Calu3 (cell line): Measurements from ENCODE around the gene GPC2. TPM values are rescaled to one million over a fixed set of nuclear protein-coding genes. Genes with fewer than 3 reads are reported as not detected.
"Not testable (repeated sequence)": the region's sequence is repeated elsewhere in the genome, so short reads cannot be mapped to it uniquely, and the experiment has no call there.

ENCODE experiments used
- BruUV-seq: library from RNA; stranded (reverse); fragments of 400-500 nt; replicated peaks from 2 replicates; lab custom pipeline; 2021; lab: Mats Ljungman, UMichigan
- CTCF ChIA-PET: fragments of 300-600 bp; sonication (Branson Sonifier 250); formaldehyde crosslinking; loops from one replicate; lab custom pipeline; 2022; ENCODE audit warnings: antibody characterized with exemption; lab: Charles Lee
- DNase-seq: peaks from one replicate; pipeline ENCODE4 v3.0.0; 2022
- H3K27ac Mint-ChIP-seq: one replicate; pipeline ENCODE4 v1.8.0; 2022; ENCODE audit warnings: mixed read lengths; ENCODE audit not compliant: unreplicated experiment
- H3K27me3 Mint-ChIP-seq: one replicate; pipeline ENCODE4 v1.8.0; 2022; ENCODE audit warnings: mixed read lengths; ENCODE audit not compliant: unreplicated experiment
- H3K36me3 Mint-ChIP-seq: one replicate; pipeline ENCODE4 v1.8.0; 2022; ENCODE audit warnings: mild to moderate bottlenecking, moderate library complexity, mixed read lengths; ENCODE audit not compliant: insufficient read depth, unreplicated experiment
- H3K4me1 Mint-ChIP-seq: one replicate; pipeline ENCODE4 v1.8.0; 2022; ENCODE audit warnings: mild to moderate bottlenecking, low read depth, mixed read lengths; ENCODE audit not compliant: unreplicated experiment
- H3K4me3 Mint-ChIP-seq: one replicate; pipeline ENCODE4 v1.8.0; 2022; ENCODE audit warnings: mild to moderate bottlenecking, low read depth, moderate library complexity, mixed read lengths; ENCODE audit not compliant: unreplicated experiment
- H3K9me3 Mint-ChIP-seq: one replicate; pipeline ENCODE4 v1.8.0; 2022; ENCODE audit warnings: low read depth, mixed read lengths; ENCODE audit not compliant: unreplicated experiment
- CTCF ChIP-seq: fragments of 200-600 bp; IDR thresholded peaks from one replicate; pipeline ENCODE4 v1.8.0; 2022; ENCODE audit warnings: antibody characterized with exemption; ENCODE audit not compliant: unreplicated experiment
- intact Hi-C: fragments of 100-400 bp; cut with micrococcal nuclease; formaldehyde crosslinking; loops from one replicate; pipeline ENCODE4 v1.10.0; 2022; ENCODE audit not compliant: unreplicated experiment
- total RNA-seq: library from RNA; stranded (reverse); gene quantifications from 2 replicates; pipeline ENCODE4 v1.2.3, GENCODE V29; 2022

GPC2 gene
- total RNA-seq, 1 experiment from 2014 or later = 3.2 TPM

GRCh38 chr7:100221767-100222444 is 44.7 kb upstream of the GPC2 start:
- H3K9me3 Mint-ChIP-seq = no peaks in the 10 kb centered on the region
- no peak overlapping the region for H3K27ac Mint-ChIP-seq
- no peak for DNase-seq
- CTCF ChIA-PET = interaction anchor here (0.6 kb wide), 1 partner anchor 43 kb away, joined by 6 read pairs; no protein-coding TSS in a partner anchor
- H3K4me3 Mint-ChIP-seq = no peak overlapping the region
- H3K36me3 Mint-ChIP-seq = peaks cover 9% of the 10 kb centered on the region
- no peak for TF ChIP-seq CTCF
- no TSS peak for BruUV-seq
- H3K27me3 Mint-ChIP-seq = no peaks in the 10 kb centered on the region
- intact Hi-C loops = no loop called here
- H3K4me1 Mint-ChIP-seq = peaks cover 6% of the 10 kb centered on the region

- peaks cover 6% of the 10 kb centered on the region for H3K4me1 Mint-ChIP-seq
- intact Hi-C loops = no loop called here
- H3K36me3 Mint-ChIP-seq = peaks cover 9% of the 10 kb centered on the region
- TF ChIP-seq CTCF = no peak
- H3K4me3 Mint-ChIP-seq = no peak overlapping the region
- DNase-seq = no peak
- CTCF ChIA-PET = no interaction called here
- no TSS peak for BruUV-seq
- no peaks in the 10 kb centered on the region for H3K27me3 Mint-ChIP-seq
- H3K9me3 Mint-ChIP-seq = no peaks in the 10 kb centered on the region
- H3K27ac Mint-ChIP-seq = no peak overlapping the region
These were observed 44.1 kb upstream of the GPC2 start for GRCh38 chr7:100221231-100221718.

GRCh38 chr7:100220586-100221230 is 43.5 kb upstream of the GPC2 start:
- H3K27me3 Mint-ChIP-seq = no peaks in the 10 kb centered on the region
- H3K4me3 Mint-ChIP-seq = no peak overlapping the region
- H3K27ac Mint-ChIP-seq = no peak overlapping the region
- intact Hi-C loops = no loop called here
- no peaks in the 10 kb centered on the region for H3K9me3 Mint-ChIP-seq
- CTCF ChIA-PET = no interaction called here
- DNase-seq = no peak
- H3K36me3 Mint-ChIP-seq = peaks cover 9% of the 10 kb centered on the region
- no peak for TF ChIP-seq CTCF
- no TSS peak for BruUV-seq
- H3K4me1 Mint-ChIP-seq = peaks cover 6% of the 10 kb centered on the region

- intact Hi-C loops, H3K4me1 Mint-ChIP-seq, H3K27ac Mint-ChIP-seq, DNase-seq, H3K27me3 Mint-ChIP-seq, BruUV-seq, CTCF ChIA-PET, H3K4me3 Mint-ChIP-seq, H3K36me3 Mint-ChIP-seq, H3K9me3 Mint-ChIP-seq: not testable (repeated sequence)
These were observed 42.8 kb upstream of the GPC2 start, which contains the start of gene PVRIG for GRCh38 chr7:100219801-100220585. TSS of gene PVRIG (plus strand) at chr7:100219949. CDS start at chr7:100219971, 22 bp downstream.
